ENCODE data around the gene TFAP2C. TPM values are rescaled to one million over a fixed set of nuclear protein-coding genes. Genes with fewer than 3 reads are reported as not detected.

TFAP2C gene
- total RNA-seq, 1 donor from 2014 or later = 20.5 TPM

- Mint-ChIP-seq H3K4me3 (peak overlapping the region; percentile 82), H3K27ac (no peak overlapping the region), H3K4me1 (ENCODE audit: unreplicated experiment) (peaks cover 16% of the 10 kb centered on the region), H3K9me3 (no peaks in the 10 kb centered on the region), H3K36me3 (no peaks in the 10 kb centered on the region), H3K27me3 (peaks cover 60% of the 10 kb centered on the region)
- no peak for DNase-seq (ENCODE audit: extremely low spot score, unreplicated experiment)
- TF ChIP-seq, protein P1, sequence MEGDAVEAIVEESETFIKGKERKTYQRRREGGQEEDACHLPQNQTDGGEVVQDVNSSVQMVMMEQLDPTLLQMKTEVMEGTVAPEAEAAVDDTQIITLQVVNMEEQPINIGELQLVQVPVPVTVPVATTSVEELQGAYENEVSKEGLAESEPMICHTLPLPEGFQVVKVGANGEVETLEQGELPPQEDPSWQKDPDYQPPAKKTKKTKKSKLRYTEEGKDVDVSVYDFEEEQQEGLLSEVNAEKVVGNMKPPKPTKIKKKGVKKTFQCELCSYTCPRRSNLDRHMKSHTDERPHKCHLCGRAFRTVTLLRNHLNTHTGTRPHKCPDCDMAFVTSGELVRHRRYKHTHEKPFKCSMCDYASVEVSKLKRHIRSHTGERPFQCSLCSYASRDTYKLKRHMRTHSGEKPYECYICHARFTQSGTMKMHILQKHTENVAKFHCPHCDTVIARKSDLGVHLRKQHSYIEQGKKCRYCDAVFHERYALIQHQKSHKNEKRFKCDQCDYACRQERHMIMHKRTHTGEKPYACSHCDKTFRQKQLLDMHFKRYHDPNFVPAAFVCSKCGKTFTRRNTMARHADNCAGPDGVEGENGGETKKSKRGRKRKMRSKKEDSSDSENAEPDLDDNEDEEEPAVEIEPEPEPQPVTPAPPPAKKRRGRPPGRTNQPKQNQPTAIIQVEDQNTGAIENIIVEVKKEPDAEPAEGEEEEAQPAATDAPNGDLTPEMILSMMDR (conservative IDR thresholded peaks at IDR 0.05) = no peak
Measured at GRCh38 chr20:56625837-56626236, 3.3 kb upstream of the TFAP2C start.

DNA sequence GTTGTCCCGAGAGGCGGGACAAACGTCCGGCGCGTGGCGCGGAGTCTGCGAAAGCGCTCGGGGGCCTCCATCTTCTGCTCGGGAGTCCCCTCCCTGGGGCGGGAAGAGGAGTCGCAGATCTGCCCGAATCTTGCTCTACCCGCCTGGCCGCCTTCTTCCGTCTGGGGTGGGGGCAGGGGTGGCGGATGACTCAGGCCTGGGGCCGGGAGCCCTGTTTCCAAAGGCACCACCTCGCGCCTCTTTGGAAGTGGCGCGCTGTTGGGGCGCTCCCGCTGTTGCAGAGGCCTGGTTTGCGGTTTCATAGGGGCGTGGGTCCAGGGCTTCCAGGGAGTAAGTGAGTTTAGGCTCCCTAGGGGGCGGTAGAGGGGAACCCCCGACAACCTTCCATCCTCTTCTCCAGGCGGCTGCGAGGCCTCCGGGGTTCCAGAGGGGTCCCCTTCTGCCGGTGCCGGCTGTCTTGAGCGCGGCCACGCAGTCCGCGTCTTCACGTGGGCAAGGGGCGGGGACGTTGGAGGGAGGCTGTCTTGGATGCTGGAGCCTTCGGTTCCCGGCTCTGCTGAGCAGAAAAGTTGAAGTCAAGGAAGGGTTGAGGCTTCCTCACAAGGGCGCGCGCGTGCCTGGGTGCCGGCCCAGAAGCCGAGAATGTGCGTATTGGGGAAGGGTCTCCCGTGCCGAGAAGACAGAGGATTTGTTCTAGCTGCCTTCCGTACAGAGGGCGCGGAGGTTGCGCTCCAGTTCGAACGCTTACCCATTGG lies 2.6 kb upstream of the TFAP2C start:
- Mint-ChIP-seq H3K4me3 (peak overlapping the region; percentile 82), H3K27me3 (peaks cover 62% of the 10 kb centered on the region), H3K4me1 (ENCODE audit: unreplicated experiment) (peaks cover 16% of the 10 kb centered on the region), H3K9me3 (no peaks in the 10 kb centered on the region), H3K36me3 (peaks cover under 1% of the 10 kb centered on the region), H3K27ac (peak overlapping the region; percentile 23)
- TF ChIP-seq, protein P1 (conservative IDR thresholded peaks at IDR 0.05) = peak; percentile 76
- peak; percentile 73 for DNase-seq (ENCODE audit: extremely low spot score, unreplicated experiment)

GRCh38 chr20:56627122-56628014 lies 1.7 kb upstream of the TFAP2C start:
- Mint-ChIP-seq H3K4me3 (peak overlapping the region; percentile 82), H3K27ac (peak overlapping the region; percentile 37), H3K36me3 (peaks cover 9% of the 10 kb centered on the region), H3K27me3 (peaks cover 70% of the 10 kb centered on the region), H3K4me1 (ENCODE audit: unreplicated experiment) (peaks cover 25% of the 10 kb centered on the region), H3K9me3 (no peaks in the 10 kb centered on the region)
- TF ChIP-seq, protein P1 (conservative IDR thresholded peaks at IDR 0.05) = no peak
- no peak for DNase-seq (ENCODE audit: extremely low spot score, unreplicated experiment)

DNA sequence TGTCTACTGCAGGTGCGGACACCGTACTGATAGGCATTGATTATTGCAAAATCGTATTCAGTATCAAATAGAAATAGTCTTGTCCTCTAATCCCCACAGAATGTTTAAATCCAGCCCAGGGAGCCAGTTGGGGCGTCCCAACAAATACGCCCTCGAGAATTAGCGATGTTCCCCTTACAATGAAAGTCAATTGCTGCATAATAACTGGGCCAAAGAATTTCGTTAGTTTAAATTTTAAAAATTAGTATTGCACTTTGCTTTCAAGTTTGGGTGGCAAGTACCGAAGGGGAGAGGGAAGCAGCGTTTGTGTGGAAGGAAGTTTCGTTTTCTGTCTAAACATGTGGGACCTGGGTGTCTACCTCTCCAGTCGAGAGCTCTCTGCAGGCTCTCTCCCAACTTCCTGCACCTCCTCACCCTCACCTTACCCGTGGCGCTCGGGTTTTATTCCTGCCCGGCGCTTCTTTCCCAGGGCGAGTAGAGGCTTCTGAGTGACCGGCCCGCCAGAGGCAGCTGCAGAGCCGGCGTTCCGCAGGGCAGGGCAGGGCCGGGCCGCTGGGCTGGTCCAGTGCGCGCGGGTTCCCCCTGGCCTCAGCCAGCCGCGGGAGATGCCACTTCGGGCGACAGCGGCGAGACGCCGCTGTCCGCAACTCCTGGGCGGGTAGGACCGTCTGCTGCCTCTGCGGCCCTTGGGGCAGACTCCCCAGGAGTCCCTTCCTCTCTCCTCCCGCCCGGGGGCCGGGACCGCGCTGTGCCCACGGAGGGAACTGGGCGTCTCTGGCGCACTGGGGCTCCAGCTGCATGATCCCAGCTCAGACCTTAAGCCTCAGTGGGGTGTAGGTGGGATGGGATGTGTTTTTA lies 862 bp upstream of the TFAP2C start:
- Mint-ChIP-seq H3K36me3 (peaks cover 12% of the 10 kb centered on the region), H3K27me3 (peaks cover 75% of the 10 kb centered on the region), H3K9me3 (no peaks in the 10 kb centered on the region), H3K4me1 (ENCODE audit: unreplicated experiment) (peaks cover 27% of the 10 kb centered on the region), H3K27ac (peak overlapping the region; percentile 90), H3K4me3 (peak overlapping the region; percentile 92)
- DNase-seq (ENCODE audit: extremely low spot score, unreplicated experiment) = peak; percentile 70
- TF ChIP-seq, protein P1 (conservative IDR thresholded peaks at IDR 0.05) = no peak

GRCh38 chr20:56629464-56630085 lies 469 bp downstream of the TFAP2C start:
- Mint-ChIP-seq H3K27me3 (peaks cover 82% of the 10 kb centered on the region), H3K4me1 (ENCODE audit: unreplicated experiment) (peaks cover 28% of the 10 kb centered on the region), H3K4me3 (peak overlapping the region; percentile 92), H3K27ac (peak overlapping the region; percentile 90), H3K9me3 (no peaks in the 10 kb centered on the region), H3K36me3 (peaks cover 22% of the 10 kb centered on the region)
- TF ChIP-seq, protein P1 (conservative IDR thresholded peaks at IDR 0.05) = no peak
- DNase-seq (ENCODE audit: extremely low spot score, unreplicated experiment) = no peak
